ENCODE data around the gene ATAD2B. TPM values are rescaled to one million over a fixed set of nuclear protein-coding genes. Genes with fewer than 3 reads are reported as not detected.

The ATAD2B gene
- total and polyA plus RNA-seq, 5 donors: 2.8 to 15.1 (median 9.4) TPM

- 82% methylated on average over 3 of the region's 3 CpGs for WGBS
- intact Hi-C loops (cut with DNase I): no loop called here
- H3K27ac ChIP-seq (ENCODE audit: low read length): no peak overlapping the region
These were observed 14.9 kb downstream of the ATAD2B start for GRCh38 chr2:23912054-23912453.

GRCh38 chr2:23905155-23905554, 21.8 kb downstream of the ATAD2B start:
- no peaks in the 10 kb centered on the region for H3K9me3 ChIP-seq (ENCODE audit: control insufficient read depth, low read length)
- H3K27ac ChIP-seq (ENCODE audit: low read length): no peak overlapping the region
- H3K27me3 ChIP-seq (ENCODE audit: control insufficient read depth, insufficient read depth): no peaks in the 10 kb centered on the region
- no peak for DNase-seq
- peaks cover 1% of the 10 kb centered on the region for H3K4me1 ChIP-seq (ENCODE audit: control insufficient read depth, insufficient read depth, low read length)
- ATAC-seq: no peak
- 56% methylated on average over 2 of the region's 2 CpGs for WGBS
- intact Hi-C loops (cut with DNase I): no loop called here
- H3K4me3 ChIP-seq (ENCODE audit: low read length): no peak overlapping the region

More at GRCh38 chr2:23912054-23912453, 14.9 kb downstream of the ATAD2B start:
- Histone ChIP-seq H3K4me1 (ENCODE audit: control insufficient read depth, insufficient read depth, low read length) (peaks cover 1% of the 10 kb centered on the region), H3K27me3 (ENCODE audit: control insufficient read depth, insufficient read depth) (no peaks in the 10 kb centered on the region), H3K4me3 (ENCODE audit: low read length) (no peak overlapping the region), H3K9me3 (ENCODE audit: control insufficient read depth, low read length) (no peaks in the 10 kb centered on the region)
- DNase-seq (no peak), ATAC-seq (no peak)

- Histone ChIP-seq H3K4me1 (ENCODE audit: control insufficient read depth, insufficient read depth, low read length) (peaks cover 1% of the 10 kb centered on the region), H3K9me3 (ENCODE audit: control insufficient read depth, low read length) (no peaks in the 10 kb centered on the region), H3K27me3 (ENCODE audit: control insufficient read depth, insufficient read depth) (no peaks in the 10 kb centered on the region), H3K27ac (ENCODE audit: low read length) (no peak overlapping the region), H3K4me3 (ENCODE audit: low read length) (no peak overlapping the region)
- no peak for DNase-seq
- intact Hi-C loops (cut with DNase I): no loop called here
- no peak for ATAC-seq
- 75% methylated on average over 2 of the region's 2 CpGs for WGBS
These were observed 22.2 kb downstream of the ATAD2B start for GRCh38 chr2:23904692-23905091.

GRCh38 chr2:23904215-23904614, 22.7 kb downstream of the ATAD2B start:
- Histone ChIP-seq H3K4me3 (ENCODE audit: low read length) (no peak overlapping the region), H3K27me3 (ENCODE audit: control insufficient read depth, insufficient read depth) (no peaks in the 10 kb centered on the region), H3K4me1 (ENCODE audit: control insufficient read depth, insufficient read depth, low read length) (peaks cover 1% of the 10 kb centered on the region), H3K27ac (ENCODE audit: low read length) (no peak overlapping the region), H3K9me3 (ENCODE audit: control insufficient read depth, low read length) (no peaks in the 10 kb centered on the region)
- intact Hi-C loops (cut with DNase I): no loop called here
- WGBS: 78% methylated on average over 1 of the region's 1 CpG
- no peak for ATAC-seq
- no peak for DNase-seq

- Histone ChIP-seq H3K9me3 (ENCODE audit: control insufficient read depth, low read length) (no peaks in the 10 kb centered on the region), H3K27ac (ENCODE audit: low read length) (no peak overlapping the region)
These were observed 23.9 kb downstream of the ATAD2B start for GRCh38 chr2:23903034-23903433.

GRCh38 chr2:23901966-23902846, 24.7 kb downstream of the ATAD2B start:
- Histone ChIP-seq H3K27me3 (ENCODE audit: control insufficient read depth, insufficient read depth) (no peaks in the 10 kb centered on the region), H3K9me3 (ENCODE audit: control insufficient read depth, low read length) (no peaks in the 10 kb centered on the region), H3K4me1 (ENCODE audit: control insufficient read depth, insufficient read depth, low read length) (peaks cover 1% of the 10 kb centered on the region), H3K4me3 (ENCODE audit: low read length) (no peak overlapping the region), H3K27ac (ENCODE audit: low read length) (no peak overlapping the region)
- ATAC-seq: no peak
- intact Hi-C loops (cut with DNase I): no loop called here
- WGBS: 78% methylated on average over 6 of the region's 6 CpGs
- no peak for DNase-seq

More at GRCh38 chr2:23903034-23903433, 23.9 kb downstream of the ATAD2B start:
- intact Hi-C loops (cut with DNase I): no loop called here
- H3K4me3 ChIP-seq (ENCODE audit: low read length): no peak overlapping the region
- DNase-seq (no peak), ATAC-seq (no peak)
- peaks cover 1% of the 10 kb centered on the region for H3K4me1 ChIP-seq (ENCODE audit: control insufficient read depth, insufficient read depth, low read length)
- no peaks in the 10 kb centered on the region for H3K27me3 ChIP-seq (ENCODE audit: control insufficient read depth, insufficient read depth)
- 95% methylated on average over 2 of the region's 2 CpGs for WGBS

- ATAC-seq: peak in 1 of 2 donors; percentile 44
- no peaks in the 10 kb centered on the region for H3K9me3 ChIP-seq (ENCODE audit: control insufficient read depth, low read length)
- H3K27me3 ChIP-seq (ENCODE audit: control insufficient read depth, insufficient read depth): no peaks in the 10 kb centered on the region
- no peak overlapping the region for H3K27ac ChIP-seq (ENCODE audit: low read length)
- intact Hi-C loops (cut with DNase I): no loop called here
- H3K4me3 ChIP-seq (ENCODE audit: low read length): no peak overlapping the region
- H3K4me1 ChIP-seq (ENCODE audit: control insufficient read depth, insufficient read depth, low read length): peaks cover 1% of the 10 kb centered on the region
- DNase-seq: no peak
- 70% methylated on average over 9 of the region's 9 CpGs for WGBS
These were observed 26.2 kb downstream of the ATAD2B start for GRCh38 chr2:23900541-23901322.

GRCh38 chr2:23900133-23900532, 26.8 kb downstream of the ATAD2B start:
- Histone ChIP-seq H3K9me3 (ENCODE audit: control insufficient read depth, low read length) (no peaks in the 10 kb centered on the region), H3K27me3 (ENCODE audit: control insufficient read depth, insufficient read depth) (no peaks in the 10 kb centered on the region), H3K27ac (ENCODE audit: low read length) (no peak overlapping the region), H3K4me3 (ENCODE audit: low read length) (no peak overlapping the region), H3K4me1 (ENCODE audit: control insufficient read depth, insufficient read depth, low read length) (no peaks in the 10 kb centered on the region)
- 97% methylated on average over 8 of the region's 8 CpGs for WGBS
- DNase-seq (no peak), ATAC-seq (no peak)
- intact Hi-C loops (cut with DNase I): no loop called here

- 97% methylated on average over 7 of the region's 7 CpGs for WGBS
- DNase-seq: no peak
These were observed 55.7 kb downstream of the ATAD2B start for GRCh38 chr2:23871206-23871605.

GRCh38 chr2:23867449-23867848, 59.5 kb downstream of the ATAD2B start:
- intact Hi-C loops (cut with DNase I): no loop called here
- H3K4me1 ChIP-seq (ENCODE audit: control insufficient read depth, insufficient read depth, low read length): no peaks in the 10 kb centered on the region
- no peaks in the 10 kb centered on the region for H3K27me3 ChIP-seq (ENCODE audit: control insufficient read depth, insufficient read depth)
- H3K9me3 ChIP-seq (ENCODE audit: control insufficient read depth, low read length): no peaks in the 10 kb centered on the region
- no peak overlapping the region for H3K27ac ChIP-seq (ENCODE audit: low read length)
- H3K4me3 ChIP-seq (ENCODE audit: low read length): no peak overlapping the region
- no peak for DNase-seq
- ATAC-seq: no peak
- 97% methylated on average over 2 of the region's 2 CpGs for WGBS

More at GRCh38 chr2:23871206-23871605, 55.7 kb downstream of the ATAD2B start:
- Histone ChIP-seq H3K27ac (ENCODE audit: low read length) (no peak overlapping the region), H3K4me3 (ENCODE audit: low read length) (no peak overlapping the region), H3K9me3 (ENCODE audit: control insufficient read depth, low read length) (no peaks in the 10 kb centered on the region), H3K4me1 (ENCODE audit: control insufficient read depth, insufficient read depth, low read length) (no peaks in the 10 kb centered on the region), H3K27me3 (ENCODE audit: control insufficient read depth, insufficient read depth) (no peaks in the 10 kb centered on the region)
- no peak for ATAC-seq
- intact Hi-C loops (cut with DNase I): no loop called here
